ENCODE data around the gene B3GALNT2. TPM values are rescaled to one million over a fixed set of nuclear protein-coding genes. Genes with fewer than 3 reads are reported as not detected.

The B3GALNT2 gene
- total and polyA plus RNA-seq, 2 of the 8 experiments (the other 6 are each of a cell fraction or from before 2014, with no cell fraction given), result 15.4 to 39.4 TPM

- H3K79me2 ChIP-seq (ENCODE audit: control insufficient read depth in 1 of 2, insufficient read depth in 2 of 2, low read length in 2 of 2), result no peaks in the 10 kb centered on the region
- no peak overlapping the region for H3K14ac ChIP-seq (ENCODE audit: insufficient read length)
- no peaks in the 10 kb centered on the region for H3K9me3 ChIP-seq (ENCODE audit: insufficient read depth in 2 of 2, low read depth in 1 of 2, low read length in 1 of 2)
- no peak overlapping the region for H3K9ac ChIP-seq (replicated peaks in 1 of 4; ENCODE audit: extremely low read depth in 1 of 4, low read depth in 3 of 4, low read length in 3 of 4)
- H3K36me3 ChIP-seq (ENCODE audit: control insufficient read depth in 2 of 4, insufficient read depth in 4 of 4, low read length in 3 of 4), result peaks cover 0 to 15% (median 0%) of the 10 kb centered on the region in 4 experiments; a peak in 3 of 8 replicates
- no peaks in the 10 kb centered on the region for H3K4me1 ChIP-seq (replicated peaks in 1 of 4; ENCODE audit: control insufficient read depth in 3 of 4, insufficient read depth in 4 of 4, low read length in 3 of 4)
- H3K23me2 ChIP-seq (ENCODE audit: low read depth, low read length), result no peaks in the 10 kb centered on the region
- TF ChIP-seq CTCF (IDR thresholded peaks at IDR 0.05; ENCODE audit: control extremely low read depth in 1 of 3, insufficient read depth in 1 of 3, low read depth in 1 of 3, low read length in 3 of 3) (no peak), TBP (IDR thresholded peaks at IDR 0.05; ENCODE audit: low read depth, low read length) (no peak), NANOG (IDR thresholded peaks at IDR 0.05; ENCODE audit: insufficient read depth, low read depth, low read length, poor library complexity, severe bottlenecking) (no peak), POLR2AphosphoS5 (IDR thresholded peaks at IDR 0.05; ENCODE audit: low read depth, low read length) (no peak)
- H2BK15ac ChIP-seq (ENCODE audit: low read length), result no peak overlapping the region
- H2BK120ac ChIP-seq (replicated peaks; ENCODE audit: low read depth, low read length), result no peak overlapping the region
- no peak for DNase-seq (ENCODE audit: low read depth in 1 of 2, low spot score in 2 of 2)
- no peaks in the 10 kb centered on the region for H3K79me1 ChIP-seq (ENCODE audit: low read depth, low read length)
- H3K27me3 ChIP-seq (replicated peaks in 1 of 4; ENCODE audit: control insufficient read depth in 3 of 4, extremely low read depth in 1 of 4, insufficient read depth in 3 of 4, low read length in 3 of 4), result no peaks in the 10 kb centered on the region
- H2AK5ac ChIP-seq (ENCODE audit: low read depth, low read length), result no peak overlapping the region
- POLR2A ChIA-PET (ENCODE audit: partially characterized antibody), result no interaction called here
- H3K18ac ChIP-seq (ENCODE audit: extremely low read depth, low read length), result no peak overlapping the region
- H2BK20ac ChIP-seq (ENCODE audit: low read length), result no peak overlapping the region
- no peak for FAIRE-seq
- H2BK12ac ChIP-seq (ENCODE audit: low read depth, low read length), result no peak overlapping the region
- H3K4me2 ChIP-seq (ENCODE audit: insufficient read depth in 1 of 2, low read depth in 2 of 2, low read length in 2 of 2), result no peak overlapping the region
- no peaks in the 10 kb centered on the region for H4K20me1 ChIP-seq (replicated peaks in 1 of 2; ENCODE audit: control insufficient read depth in 1 of 2, insufficient read depth in 2 of 2, low read length in 2 of 2)
- no peak overlapping the region for H4K91ac ChIP-seq (replicated peaks; ENCODE audit: insufficient read length, low read length)
- no peak overlapping the region for H2BK5ac ChIP-seq (ENCODE audit: low read depth, low read length)
- no peak overlapping the region for H3K27ac ChIP-seq (ENCODE audit: low read depth, low read length)
- no peak overlapping the region for H4K5ac ChIP-seq (ENCODE audit: insufficient read length, low read depth, low read length)
- H2AFZ ChIP-seq (ENCODE audit: low read length), result no peak overlapping the region
- CTCF ChIA-PET (ENCODE audit: partially characterized antibody), result interaction anchor here (1.3 kb wide), 1 partner anchor 300 kb away, joined by 3 read pairs; no protein-coding TSS in a partner anchor
- no peak overlapping the region for H3K56ac ChIP-seq (replicated peaks; ENCODE audit: insufficient read length, low read depth, low read length)
- no peak overlapping the region for H4K8ac ChIP-seq (ENCODE audit: extremely low read depth, insufficient read depth, low read length)
- WGBS, 2 experiments (ENCODE audit: extremely low coverage in 1 of 2, insufficient coverage in 1 of 2, insufficient read length in 1 of 2, insufficient replicate concordance in 2 of 2, low coverage in 1 of 2, low lambda C conversion rate in 2 of 2, missing lambda C conversion rate in 1 of 2), result 94% methylated on average over 5 of the region's 5 CpGs; no CpG with 5 or more reads in 1 of the 2 experiments
- no peak overlapping the region for H3K23ac ChIP-seq (ENCODE audit: insufficient read length)
- no peak overlapping the region for H3K4me3 ChIP-seq (ENCODE audit: extremely low read depth in 1 of 4, insufficient read depth in 2 of 4, low read depth in 3 of 4, low read length in 4 of 4)
- H3K4ac ChIP-seq (replicated peaks; ENCODE audit: insufficient read length, low read depth, low read length), result no peak overlapping the region
Observed at GRCh38 chr1:235460770-235461169, 43.5 kb downstream of the B3GALNT2 start.

Measured in H1 (cell line).